HepG2 (cell line): ENCODE results near the gene PSMD1. TPM values are rescaled to one million over a fixed set of nuclear protein-coding genes. Genes with fewer than 3 reads are reported as not detected.

ENCODE experiments used
- ATAC-seq: fragments of 200-7000 bp; cut with Tn5 transposase; 3 replicates; pipeline ENCODE4 v1.9.1; 2020; ENCODE audit warnings: mild to moderate bottlenecking, moderate library complexity
- BruUV-seq: library from RNA; stranded (reverse); fragments of 400-500 nt; replicated peaks from 2 replicates; lab custom pipeline; 2021; lab: Mats Ljungman, UMichigan
- CTCF ChIA-PET: fragments of 300-600 bp; formaldehyde crosslinking; extraction: SDS; loops from one replicate; lab custom pipeline; 2021; ENCODE audit warnings: low total read pairs, inconsistent platforms, low intra/inter-chr PET ratio; lab: Yijun Ruan, JAX
- POLR2A ChIA-PET: fragments of 350-600 bp; sonication (Branson Sonifier 250); formaldehyde crosslinking; loops from one replicate; lab custom pipeline; 2020; ENCODE audit warnings: antibody characterized with exemption, inconsistent platforms; lab: Yijun Ruan, JAX
- DNase-seq: peaks from one replicate; pipeline ENCODE4 v3.0.0-alpha.2; 2015; ENCODE audit warnings: low spot score
- FAIRE-seq: peaks from 3 replicates; lab custom pipeline; 2011; peaks lifted over from hg19 to GRCh38; lab: Jason Lieb, UNC
- H2AFZ ChIP-seq: one replicate; pipeline ENCODE4 v1.6.1; 2011; ENCODE audit warnings: low read length, inconsistent platforms
- H3K27ac ChIP-seq: fragments of 300-600 bp; 3 replicates; pipeline ENCODE4 v1.8.0; 2011; ENCODE audit warnings: mixed run types, mild to moderate bottlenecking, mixed read lengths, low read length, inconsistent platforms; ENCODE audit not compliant: insufficient read depth; ENCODE audit errors: extremely low read length
- H3K27me3 ChIP-seq, 2 experiments: fragments of 200-600 bp in 1 of 2; 2 replicates in 1 of 2; 3 replicates in 1 of 2; pipeline versions ENCODE4 v1.6.0 to v1.8.0; 2011; ENCODE audit warnings: low read length in 2 of 2, mild to moderate bottlenecking in 2 of 2, moderate library complexity in 2 of 2, inconsistent platforms in 1 of 2; ENCODE audit not compliant: insufficient read depth in 2 of 2, control insufficient read depth in 1 of 2
- H3K36me3 ChIP-seq, 2 experiments: fragments of 200-600 bp in 1 of 2; replicated peaks in 1 of 2; 2 replicates in 1 of 2; 3 replicates in 1 of 2; pipeline versions ENCODE4 v1.5.1 to v1.8.0; 2011; ENCODE audit warnings: low read length in 2 of 2, inconsistent platforms in 1 of 2; ENCODE audit not compliant: insufficient read depth in 2 of 2, control insufficient read depth in 1 of 2
- H3K4me1 ChIP-seq: 2 replicates; pipeline ENCODE4 v1.5.1; 2012; ENCODE audit warnings: low read length, inconsistent platforms; ENCODE audit not compliant: insufficient read depth
- H3K4me2 ChIP-seq: 2 replicates; pipeline ENCODE4 v1.6.0; 2011; ENCODE audit warnings: low read depth, low read length, inconsistent platforms
- H3K4me3 ChIP-seq, 3 experiments: fragments of 200-600 bp in 1 of 3; sonication (generic), shearing (Covaris generic) in 1 of 3; replicated peaks in 1 of 3; 2 replicates each; pipeline ENCODE4 v1.5.1; 2011 to 2016; ENCODE audit warnings: low read length in 3 of 3, inconsistent platforms in 2 of 3, low read depth in 2 of 3, mild to moderate bottlenecking in 2 of 3, control low read depth in 1 of 3, mixed read lengths in 1 of 3; ENCODE audit not compliant: insufficient read depth in 1 of 3
- H3K79me2 ChIP-seq: one replicate; pipeline ENCODE4 v1.6.1; 2011; ENCODE audit warnings: low read length, inconsistent platforms; ENCODE audit not compliant: insufficient read depth
- H3K9ac ChIP-seq: 2 replicates; pipeline ENCODE4 v1.6.0; 2011; ENCODE audit warnings: mild to moderate bottlenecking, low read depth, low read length, inconsistent platforms; ENCODE audit not compliant: insufficient read depth
- H3K9me3 ChIP-seq: 2 replicates; pipeline ENCODE4 v1.5.1; 2012; ENCODE audit warnings: mild to moderate bottlenecking, low read length
- H4K20me1 ChIP-seq: 2 replicates; pipeline ENCODE4 v1.6.0; 2011; ENCODE audit warnings: inconsistent platforms, mild to moderate bottlenecking, low read length, moderate library complexity; ENCODE audit not compliant: insufficient read depth
- FOXO1 ChIP-seq: sonication (generic); formaldehyde crosslinking; IDR thresholded peaks from 2 replicates; pipeline ENCODE4 v1.4.0; 2020; ENCODE audit warnings: missing genetic modification reagents
- GTF2F1 ChIP-seq: fragments of 150-350 bp; IDR thresholded peaks from 2 replicates; pipeline ENCODE4 v1.6.1; 2014; ENCODE audit warnings: low read length
- HNF4G ChIP-seq, 2 experiments: sonication (generic) in 1 of 2; formaldehyde crosslinking in 1 of 2; IDR thresholded peaks; 2 replicates each; pipeline versions ENCODE4 v1.4.0 to v1.6.1; 2011 to 2020; ENCODE audit warnings: borderline replicate concordance in 2 of 2, low read depth in 2 of 2, mild to moderate bottlenecking in 2 of 2, low read length in 1 of 2, missing genetic modification reagents in 1 of 2, moderate library complexity in 1 of 2
- PPARG ChIP-seq: conservative IDR thresholded peaks from 2 replicates; pipeline ENCODE4 v1.6.1; 2016; ENCODE audit warnings: missing biosample characterization, missing genetic modification reagents
- RBFOX2 ChIP-seq: fragments of 200-400 bp; formaldehyde crosslinking; IDR thresholded peaks from 2 replicates; pipeline ENCODE4 v1.6.1; 2017; ENCODE audit warnings: low read depth, mild to moderate bottlenecking, low read length
- SAFB2 ChIP-seq: sonication (generic); formaldehyde crosslinking; IDR thresholded peaks from 2 replicates; pipeline ENCODE4 v1.5.1; 2020; ENCODE audit warnings: missing genetic modification reagents, low read depth, mild to moderate bottlenecking, borderline replicate concordance
- ZBTB38 ChIP-seq: sonication (generic); formaldehyde crosslinking; IDR thresholded peaks from 2 replicates; pipeline ENCODE4 v1.5.1; 2020; ENCODE audit warnings: mild to moderate bottlenecking, missing genetic modification reagents
- ZNF614 ChIP-seq: IDR thresholded peaks from 2 replicates; pipeline ENCODE4 v1.6.1; 2018; ENCODE audit warnings: missing biosample characterization, missing genetic modification reagents, inconsistent platforms, borderline replicate concordance
- WGBS: methylation state at CpG from one replicate; pipeline ENCODE4 v1.1.6; 2017; ENCODE audit warnings: low lambda C conversion rate; 5-methylcytosine and 5-hydroxymethylcytosine counted together
- in situ Hi-C: cut with HindIII; loops from 2 replicates; pipeline ENCODE4 v1.10.0; 2017; ENCODE audit warnings: low pct_unique_long_range_greater_than_20kb; ENCODE audit not compliant: extremely low pct_ligation_motif_present
- intact Hi-C: fragments of 100-400 bp; cut with micrococcal nuclease; formaldehyde crosslinking; loops from one replicate; pipeline ENCODE4 v1.10.0; 2022; ENCODE audit not compliant: unreplicated experiment
- polyA plus RNA-seq, 8 experiments: library from polyadenylated mRNA; depleted of rRNA in 3 of 8; stranded (reverse) in 7 of 8; unstranded in 1 of 8; fragments of >200 nt; fragmentation: Illumina TruSeq in 4 of 8; extraction: Trizol in 4 of 8; gene quantifications; 2 replicates each; pipeline versions ENCODE4 v1.2.1 to v1.2.3, GENCODE V29; 2011 to 2016; ENCODE audit warnings: low read depth in 4 of 8, missing spikeins in 1 of 8, mixed read lengths in 1 of 8; ENCODE audit not compliant: insufficient read depth in 1 of 8
- total RNA-seq, 5 experiments: library from RNA; depleted of rRNA; stranded (reverse); fragments of >200 nt; fragmentation: Illumina TruSeq; extraction: Trizol; gene quantifications; 2 replicates each; pipeline ENCODE4 v1.2.3, GENCODE V29; 2016; ENCODE audit warnings: low read depth in 1 of 5
- TF ChIP-seq, protein P1 (sequence below): sonication (generic); IDR thresholded peaks from 2 replicates; pipeline ENCODE4 v1.6.1; 2016; ENCODE audit warnings: low read depth, borderline replicate concordance
- TF ChIP-seq, protein P2 (sequence below), 2 experiments: sonication (generic) in 1 of 2; formaldehyde crosslinking in 1 of 2; IDR thresholded peaks; 2 replicates each; pipeline versions ENCODE4 v1.4.0 to v1.6.1; 2018 to 2020; ENCODE audit warnings: missing genetic modification reagents in 2 of 2, borderline replicate concordance in 1 of 2, low read depth in 1 of 2, mild to moderate bottlenecking in 1 of 2, missing biosample characterization in 1 of 2
- TF ChIP-seq, protein P3 (sequence below): sonication (generic); formaldehyde crosslinking; IDR thresholded peaks from 2 replicates; pipeline ENCODE4 v1.9.0; 2022; ENCODE audit warnings: low read depth, missing genetic modification reagents
- TF ChIP-seq, protein P4 (sequence below): fragments of 450-650 bp; IDR thresholded peaks from 2 replicates; pipeline ENCODE4 v1.6.1; 2017; ENCODE audit warnings: mild to moderate bottlenecking

Gene PSMD1
- total and polyA plus RNA-seq, 2 of the 13 experiments (the other 11 are each of a cell fraction or from before 2014, with no cell fraction given): 136 to 191 TPM

DNA sequence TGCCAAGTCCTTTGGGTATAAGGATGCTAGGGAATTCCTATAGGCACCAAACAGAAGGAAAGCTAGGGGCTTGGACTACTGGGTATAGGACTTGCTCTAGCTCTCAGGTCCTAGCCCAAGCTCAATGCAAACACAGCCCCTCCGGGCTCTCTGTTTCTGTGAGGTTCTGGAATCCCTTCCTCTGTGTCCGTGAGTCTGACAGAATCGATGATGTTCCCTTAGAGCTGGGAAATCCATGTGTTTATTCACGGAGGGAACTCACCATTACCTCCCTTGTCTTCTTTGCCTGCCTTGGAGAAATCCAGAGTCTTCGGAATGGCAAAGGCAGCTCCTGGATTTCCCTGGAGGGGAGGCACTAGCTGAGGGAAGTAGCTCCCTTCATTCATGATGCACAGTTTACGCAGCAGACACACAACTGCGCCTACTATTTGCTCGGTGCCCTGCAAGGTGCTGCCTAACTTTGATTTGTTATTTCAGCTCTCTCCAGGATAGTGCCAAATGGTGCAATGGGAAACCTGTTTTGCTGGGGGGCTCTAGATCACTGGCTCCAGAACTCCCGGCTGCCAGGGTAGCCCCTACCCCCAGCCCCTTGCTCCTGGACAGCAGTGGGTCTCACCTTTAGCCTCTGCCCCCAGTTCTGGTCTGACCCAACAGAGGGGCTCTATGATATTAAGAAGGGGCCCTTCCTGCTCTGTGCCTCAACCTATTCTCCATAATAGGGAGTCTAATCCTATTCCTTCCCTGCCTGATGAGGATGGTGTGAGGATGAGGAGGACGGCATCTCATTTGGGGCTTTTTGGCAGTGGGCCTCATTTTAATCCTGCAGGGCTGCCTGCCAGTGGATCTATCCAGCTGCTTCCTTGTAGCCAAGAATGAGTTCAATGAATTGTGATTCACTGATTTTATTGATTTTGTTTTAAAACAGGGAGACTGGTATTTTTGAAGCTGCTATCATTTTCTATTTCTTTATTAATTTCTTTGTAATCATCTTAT lies 8.4 kb upstream of the PSMD1 start:
- CTCF ChIA-PET: no interaction called here
- Histone ChIP-seq H3K27ac (peak overlapping the region; percentile 97), H3K4me3 (0 out of 6 replicates have a peak overlapping the region, but pooled peaks of 1 of the 3 experiments have one; percentile 30), H3K79me2 (no peaks in the 10 kb centered on the region), H4K20me1 (no peaks in the 10 kb centered on the region), H3K27me3 (no peaks in the 10 kb centered on the region; a peak in 1 of 5 replicates), H3K9me3 (no peaks in the 10 kb centered on the region), H3K4me1 (peaks cover 74% of the 10 kb centered on the region), H2AFZ (no peak overlapping the region), H3K4me2 (peak overlapping the region; percentile 55), H3K36me3 (peaks cover 3 to 19% of the 10 kb centered on the region in 2 experiments), H3K9ac (peak overlapping the region; percentile 58)
- TSS peak; percentile 8 for BruUV-seq
- DNase-seq: no peak
- in situ Hi-C loops (no loop called here), intact Hi-C loops (loop anchor here (10.0 kb wide), 1 partner anchor 657 kb away; the partner anchor contains the start of gene PTMA)
- ATAC-seq: peak; percentile 0
- 75% methylated on average over 10 of the region's 10 CpGs for WGBS
- POLR2A ChIA-PET: interaction anchor here (0.8 to 7.7 kb wide), 7 partner anchors 9 to 416 kb away, joined by 3 to 399 read pairs (median 5); partner anchors contain the start of genes C2orf72 and NCL
- no peak for FAIRE-seq
- TF ChIP-seq HNF4G (IDR thresholded peaks at IDR 0.05; ENCODE audit: borderline replicate concordance, low read depth, low read length) (0 out of 2 replicates have a peak, but pooled peaks have one; percentile 0), HNF4G (CRISPR knock-in tag; IDR thresholded peaks at IDR 0.05; ENCODE audit: borderline replicate concordance, low read depth) (no peak), ZBTB38 (CRISPR knock-in tag) (peak; percentile 49; the same call in 1 of the 2 replicates), GTF2F1 (no peak), RBFOX2 (0 out of 2 replicates have a peak, but pooled peaks have one; percentile 34), SAFB2 (CRISPR knock-in tag) (0 out of 2 replicates have a peak, but pooled peaks have one; percentile 56), PPARG (CRISPR knock-in tag) (no peak), ZNF614 (no peak; the same call in 1 of the 2 replicates), FOXO1 (CRISPR knock-in tag) (no peak)
- TF ChIP-seq, protein P1, sequence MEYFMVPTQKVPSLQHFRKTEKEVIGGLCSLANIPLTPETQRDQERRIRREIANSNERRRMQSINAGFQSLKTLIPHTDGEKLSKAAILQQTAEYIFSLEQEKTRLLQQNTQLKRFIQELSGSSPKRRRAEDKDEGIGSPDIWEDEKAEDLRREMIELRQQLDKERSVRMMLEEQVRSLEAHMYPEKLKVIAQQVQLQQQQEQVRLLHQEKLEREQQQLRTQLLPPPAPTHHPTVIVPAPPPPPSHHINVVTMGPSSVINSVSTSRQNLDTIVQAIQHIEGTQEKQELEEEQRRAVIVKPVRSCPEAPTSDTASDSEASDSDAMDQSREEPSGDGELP: no peak
- TF ChIP-seq, protein P2, sequence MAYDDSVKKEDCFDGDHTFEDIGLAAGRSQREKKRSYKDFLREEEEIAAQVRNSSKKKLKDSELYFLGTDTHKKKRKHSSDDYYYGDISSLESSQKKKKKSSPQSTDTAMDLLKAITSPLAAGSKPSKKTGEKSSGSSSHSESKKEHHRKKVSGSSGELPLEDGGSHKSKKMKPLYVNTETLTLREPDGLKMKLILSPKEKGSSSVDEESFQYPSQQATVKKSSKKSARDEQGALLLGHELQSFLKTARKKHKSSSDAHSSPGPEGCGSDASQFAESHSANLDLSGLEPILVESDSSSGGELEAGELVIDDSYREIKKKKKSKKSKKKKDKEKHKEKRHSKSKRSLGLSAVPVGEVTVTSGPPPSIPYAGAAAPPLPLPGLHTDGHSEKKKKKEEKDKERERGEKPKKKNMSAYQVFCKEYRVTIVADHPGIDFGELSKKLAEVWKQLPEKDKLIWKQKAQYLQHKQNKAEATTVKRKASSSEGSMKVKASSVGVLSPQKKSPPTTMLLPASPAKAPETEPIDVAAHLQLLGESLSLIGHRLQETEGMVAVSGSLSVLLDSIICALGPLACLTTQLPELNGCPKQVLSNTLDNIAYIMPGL (CRISPR knock-in tag; IDR thresholded peaks at IDR 0.05; ENCODE audit: borderline replicate concordance in 1 of 2, low read depth in 1 of 2): no peak
- TF ChIP-seq, protein P3, sequence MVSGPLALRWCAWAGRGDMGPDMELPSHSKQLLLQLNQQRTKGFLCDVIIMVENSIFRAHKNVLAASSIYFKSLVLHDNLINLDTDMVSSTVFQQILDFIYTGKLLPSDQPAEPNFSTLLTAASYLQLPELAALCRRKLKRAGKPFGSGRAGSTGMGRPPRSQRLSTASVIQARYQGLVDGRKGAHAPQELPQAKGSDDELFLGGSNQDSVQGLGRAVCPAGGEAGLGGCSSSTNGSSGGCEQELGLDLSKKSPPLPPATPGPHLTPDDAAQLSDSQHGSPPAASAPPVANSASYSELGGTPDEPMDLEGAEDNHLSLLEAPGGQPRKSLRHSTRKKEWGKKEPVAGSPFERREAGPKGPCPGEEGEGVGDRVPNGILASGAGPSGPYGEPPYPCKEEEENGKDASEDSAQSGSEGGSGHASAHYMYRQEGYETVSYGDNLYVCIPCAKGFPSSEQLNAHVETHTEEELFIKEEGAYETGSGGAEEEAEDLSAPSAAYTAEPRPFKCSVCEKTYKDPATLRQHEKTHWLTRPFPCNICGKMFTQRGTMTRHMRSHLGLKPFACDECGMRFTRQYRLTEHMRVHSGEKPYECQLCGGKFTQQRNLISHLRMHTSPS: no peak
- TF ChIP-seq, protein P4, sequence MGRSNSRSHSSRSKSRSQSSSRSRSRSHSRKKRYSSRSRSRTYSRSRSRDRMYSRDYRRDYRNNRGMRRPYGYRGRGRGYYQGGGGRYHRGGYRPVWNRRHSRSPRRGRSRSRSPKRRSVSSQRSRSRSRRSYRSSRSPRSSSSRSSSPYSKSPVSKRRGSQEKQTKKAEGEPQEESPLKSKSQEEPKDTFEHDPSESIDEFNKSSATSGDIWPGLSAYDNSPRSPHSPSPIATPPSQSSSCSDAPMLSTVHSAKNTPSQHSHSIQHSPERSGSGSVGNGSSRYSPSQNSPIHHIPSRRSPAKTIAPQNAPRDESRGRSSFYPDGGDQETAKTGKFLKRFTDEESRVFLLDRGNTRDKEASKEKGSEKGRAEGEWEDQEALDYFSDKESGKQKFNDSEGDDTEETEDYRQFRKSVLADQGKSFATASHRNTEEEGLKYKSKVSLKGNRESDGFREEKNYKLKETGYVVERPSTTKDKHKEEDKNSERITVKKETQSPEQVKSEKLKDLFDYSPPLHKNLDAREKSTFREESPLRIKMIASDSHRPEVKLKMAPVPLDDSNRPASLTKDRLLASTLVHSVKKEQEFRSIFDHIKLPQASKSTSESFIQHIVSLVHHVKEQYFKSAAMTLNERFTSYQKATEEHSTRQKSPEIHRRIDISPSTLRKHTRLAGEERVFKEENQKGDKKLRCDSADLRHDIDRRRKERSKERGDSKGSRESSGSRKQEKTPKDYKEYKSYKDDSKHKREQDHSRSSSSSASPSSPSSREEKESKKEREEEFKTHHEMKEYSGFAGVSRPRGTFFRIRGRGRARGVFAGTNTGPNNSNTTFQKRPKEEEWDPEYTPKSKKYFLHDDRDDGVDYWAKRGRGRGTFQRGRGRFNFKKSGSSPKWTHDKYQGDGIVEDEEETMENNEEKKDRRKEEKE: no peak
